Measurements from ENCODE around the gene SMAD9.

DNA sequence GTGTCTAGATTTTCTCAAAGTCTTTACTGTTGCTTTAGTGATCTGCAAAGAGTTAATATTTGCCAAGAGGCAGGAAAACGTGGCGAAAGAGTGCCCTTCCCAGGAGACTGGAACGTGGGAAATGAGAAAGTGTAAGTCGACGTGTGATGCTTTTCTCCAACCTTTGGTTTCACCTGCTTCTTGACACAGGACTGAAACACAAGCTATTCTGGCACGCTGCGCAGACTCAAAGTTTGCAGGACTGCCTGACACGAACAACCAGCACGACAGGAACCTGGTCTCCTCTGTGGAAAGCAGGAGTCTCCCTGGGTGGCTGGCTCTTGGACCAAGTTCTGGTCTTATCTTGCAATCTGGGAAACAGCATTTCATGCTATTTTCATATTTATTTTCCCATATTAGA, 72.4 kb downstream of the SMAD9 start:
- TF ChIP-seq, protein P1, sequence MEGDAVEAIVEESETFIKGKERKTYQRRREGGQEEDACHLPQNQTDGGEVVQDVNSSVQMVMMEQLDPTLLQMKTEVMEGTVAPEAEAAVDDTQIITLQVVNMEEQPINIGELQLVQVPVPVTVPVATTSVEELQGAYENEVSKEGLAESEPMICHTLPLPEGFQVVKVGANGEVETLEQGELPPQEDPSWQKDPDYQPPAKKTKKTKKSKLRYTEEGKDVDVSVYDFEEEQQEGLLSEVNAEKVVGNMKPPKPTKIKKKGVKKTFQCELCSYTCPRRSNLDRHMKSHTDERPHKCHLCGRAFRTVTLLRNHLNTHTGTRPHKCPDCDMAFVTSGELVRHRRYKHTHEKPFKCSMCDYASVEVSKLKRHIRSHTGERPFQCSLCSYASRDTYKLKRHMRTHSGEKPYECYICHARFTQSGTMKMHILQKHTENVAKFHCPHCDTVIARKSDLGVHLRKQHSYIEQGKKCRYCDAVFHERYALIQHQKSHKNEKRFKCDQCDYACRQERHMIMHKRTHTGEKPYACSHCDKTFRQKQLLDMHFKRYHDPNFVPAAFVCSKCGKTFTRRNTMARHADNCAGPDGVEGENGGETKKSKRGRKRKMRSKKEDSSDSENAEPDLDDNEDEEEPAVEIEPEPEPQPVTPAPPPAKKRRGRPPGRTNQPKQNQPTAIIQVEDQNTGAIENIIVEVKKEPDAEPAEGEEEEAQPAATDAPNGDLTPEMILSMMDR (conservative IDR thresholded peaks at IDR 0.05; ENCODE audit: low read depth, low read length), result no peak
- no peak for TF ChIP-seq EZH2 (IDR thresholded peaks at IDR 0.05; ENCODE audit: low read length, unreplicated experiment)
